Measurements from ENCODE around the gene PADI6.

PADI6 gene

DNA sequence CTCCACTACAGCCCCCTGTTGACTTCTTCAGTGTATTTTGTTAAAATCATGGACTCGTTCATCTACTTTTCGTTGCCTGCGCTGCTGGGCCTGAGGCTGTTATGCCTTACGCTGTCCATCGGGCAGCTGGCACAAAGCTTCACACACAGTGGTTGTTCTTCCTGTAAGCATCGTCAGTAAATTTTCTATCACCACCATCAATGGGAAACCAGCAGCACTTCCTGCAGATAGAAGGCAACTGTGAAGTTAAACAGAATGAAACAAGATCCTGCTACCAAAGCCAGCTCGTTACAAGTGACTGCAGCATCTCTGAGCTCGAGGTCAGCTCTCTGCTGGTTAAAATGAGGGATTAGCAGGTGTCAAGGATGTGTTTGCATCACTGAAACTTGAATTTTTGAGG is 21.9 kb upstream of the PADI6 start:
- H3K36me3 Mint-ChIP-seq = no peaks in the 10 kb centered on the region
- H3K4me1 Mint-ChIP-seq (ENCODE audit: low read depth) = peaks cover 13% of the 10 kb centered on the region
- no peaks in the 10 kb centered on the region for H3K9me3 Mint-ChIP-seq (ENCODE audit: low read depth)
- H3K27me3 Mint-ChIP-seq = no peaks in the 10 kb centered on the region
- peak overlapping the region; percentile 84 for H3K27ac Mint-ChIP-seq
- no peak overlapping the region for H3K4me3 Mint-ChIP-seq

DNA sequence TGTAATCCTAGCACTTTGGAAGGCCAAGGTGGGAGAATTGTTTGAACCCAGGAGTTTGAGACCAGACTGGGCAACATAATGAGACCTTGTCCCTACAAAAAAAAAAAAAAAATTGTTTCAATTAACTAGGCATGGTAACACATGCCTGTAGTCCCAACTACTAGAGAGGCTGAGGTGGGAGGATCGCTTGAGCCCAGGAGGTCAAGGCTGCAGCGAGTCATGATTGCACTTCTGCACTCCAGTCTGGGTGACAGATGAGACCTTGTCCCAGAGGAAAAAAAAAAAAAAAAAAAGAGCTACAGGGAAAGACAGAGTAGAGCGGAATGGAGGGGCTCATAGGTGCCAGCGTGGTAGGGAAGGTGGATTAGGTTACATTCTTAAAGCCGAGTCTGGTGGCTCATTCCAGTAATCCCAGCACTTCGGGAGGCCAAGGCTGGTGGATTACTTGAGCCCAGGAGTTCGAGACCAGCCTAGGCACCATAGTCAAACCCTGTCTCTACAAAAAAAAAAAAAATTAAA is 21.0 kb upstream of the PADI6 start:
- Mint-ChIP-seq H3K36me3 (no peaks in the 10 kb centered on the region), H3K4me3 (no peak overlapping the region), H3K27me3 (no peaks in the 10 kb centered on the region), H3K4me1 (ENCODE audit: low read depth) (peaks cover 22% of the 10 kb centered on the region), H3K27ac (no peak overlapping the region), H3K9me3 (ENCODE audit: low read depth) (no peaks in the 10 kb centered on the region)

DNA sequence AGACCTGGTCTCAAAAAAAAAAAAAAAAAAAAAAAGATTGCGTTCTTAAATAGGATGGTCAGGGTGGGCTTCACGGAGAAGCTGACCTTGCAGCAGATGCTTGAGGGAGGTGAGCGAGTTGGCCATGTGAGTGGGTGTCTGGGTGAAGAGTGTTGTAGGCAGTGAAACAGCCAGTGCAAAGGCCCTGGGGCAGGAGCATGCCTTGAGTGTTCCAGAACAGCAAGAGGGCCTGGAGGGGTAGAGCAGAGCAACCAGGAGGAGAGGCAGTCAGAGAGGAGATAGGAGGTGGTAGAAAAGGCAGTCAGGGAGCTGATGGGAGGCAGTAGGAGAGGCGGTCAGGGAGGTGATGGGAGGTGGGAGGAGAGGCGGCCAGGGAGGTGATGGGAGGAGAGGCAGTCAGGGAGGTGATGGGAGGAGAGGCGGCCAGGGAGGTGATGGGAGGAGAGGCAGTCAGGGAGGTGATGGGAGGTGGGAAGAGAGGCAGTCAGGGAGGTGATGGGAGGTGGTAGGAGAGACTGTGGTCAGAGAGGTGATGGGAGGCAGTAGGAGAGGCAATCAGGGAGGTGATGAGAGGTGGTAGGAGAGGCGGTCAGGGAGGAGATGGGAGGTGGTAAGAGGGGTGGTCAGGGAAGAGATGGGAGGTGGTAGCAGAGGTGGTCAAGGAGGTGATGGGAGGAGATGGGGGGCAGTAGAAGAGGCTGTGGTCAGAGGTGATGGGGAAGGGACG is 20.2 kb upstream of the PADI6 start:
- Mint-ChIP-seq H3K4me1 (ENCODE audit: low read depth) (peaks cover 30% of the 10 kb centered on the region), H3K27ac (no peak overlapping the region), H3K27me3 (no peaks in the 10 kb centered on the region), H3K36me3 (no peaks in the 10 kb centered on the region), H3K9me3 (ENCODE audit: low read depth) (no peaks in the 10 kb centered on the region), H3K4me3 (no peak overlapping the region)

DNA sequence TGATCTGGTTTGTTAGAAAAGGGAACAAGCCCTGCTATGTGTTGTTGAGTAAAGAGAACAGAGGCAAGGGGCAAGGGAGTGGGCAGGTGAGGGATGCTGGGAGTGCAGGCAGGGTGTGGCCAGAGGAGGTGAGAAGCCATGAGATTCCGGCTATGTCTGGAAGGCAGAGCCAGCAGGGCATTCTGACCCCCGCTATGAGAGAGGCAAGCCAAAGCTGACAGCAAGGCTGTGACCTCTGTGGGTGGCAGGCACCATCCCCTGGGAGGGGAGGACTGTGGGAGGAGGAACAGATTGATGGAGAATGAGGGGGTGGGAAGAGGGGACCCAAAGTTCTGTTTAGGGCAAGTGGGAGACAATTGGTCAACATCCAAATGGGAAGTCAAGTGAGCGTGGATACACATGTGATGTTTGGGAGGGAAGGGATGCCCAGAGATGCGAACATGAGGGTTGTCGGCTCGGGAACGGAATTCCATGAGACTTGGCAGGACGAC is 19.5 kb upstream of the PADI6 start:
- H3K4me1 Mint-ChIP-seq (ENCODE audit: low read depth) = peaks cover 33% of the 10 kb centered on the region
- H3K4me3 Mint-ChIP-seq = no peak overlapping the region
- no peaks in the 10 kb centered on the region for H3K27me3 Mint-ChIP-seq
- no peaks in the 10 kb centered on the region for H3K9me3 Mint-ChIP-seq (ENCODE audit: low read depth)
- H3K27ac Mint-ChIP-seq = no peak overlapping the region
- H3K36me3 Mint-ChIP-seq = no peaks in the 10 kb centered on the region

DNA sequence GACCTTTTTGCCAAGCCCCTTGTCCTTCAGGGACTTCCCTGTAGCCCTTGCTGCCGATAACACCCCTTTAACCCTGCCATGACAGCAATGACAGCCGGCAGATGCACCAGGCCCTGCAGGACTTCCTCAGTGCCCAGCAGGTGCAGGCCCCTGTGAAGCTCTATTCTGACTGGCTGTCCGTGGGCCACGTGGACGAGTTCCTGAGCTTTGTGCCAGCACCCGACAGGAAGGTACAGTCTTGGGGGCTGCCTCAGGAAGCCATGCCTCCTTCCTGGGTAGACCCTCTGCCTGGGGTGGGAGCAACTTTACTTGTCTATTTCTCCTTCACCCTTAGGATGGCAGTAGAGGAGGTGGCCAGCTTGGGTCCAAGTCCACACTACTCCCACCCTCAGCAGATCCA is 16.1 kb upstream of the PADI6 start:
- Mint-ChIP-seq H3K27ac (peak overlapping the region; percentile 91), H3K9me3 (ENCODE audit: low read depth) (no peaks in the 10 kb centered on the region), H3K4me3 (peak overlapping the region; percentile 87)

DNA sequence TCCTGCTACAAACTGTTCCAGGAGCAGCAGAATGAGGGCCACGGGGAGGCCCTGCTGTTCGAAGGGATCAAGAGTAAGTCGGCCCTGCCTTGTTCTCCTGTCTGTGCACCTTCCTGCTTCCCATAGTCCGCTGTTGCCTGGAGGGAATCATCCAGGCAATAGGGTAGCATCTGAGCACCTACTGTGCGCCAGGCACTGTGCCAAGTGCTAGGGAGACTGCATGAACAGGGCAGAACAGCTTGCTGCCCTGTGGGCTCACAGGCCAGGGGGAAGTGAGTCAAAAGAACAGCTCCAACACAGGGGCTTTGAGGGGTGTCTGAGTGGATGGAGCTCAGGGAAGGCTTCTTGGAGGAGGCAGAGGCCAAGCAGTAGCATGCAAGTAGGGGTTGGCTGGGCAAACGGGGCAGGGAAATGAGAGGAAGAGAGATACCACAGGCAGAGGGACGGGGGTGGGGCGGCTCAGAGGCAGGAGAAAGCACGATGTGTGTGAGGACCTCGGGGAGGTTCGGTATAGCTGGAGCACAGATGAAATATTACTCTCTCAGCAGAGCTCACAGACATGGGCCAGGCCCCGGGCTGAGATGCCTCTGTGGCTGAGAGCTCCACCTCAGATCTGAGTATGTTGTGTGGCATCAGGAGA is 15.5 kb upstream of the PADI6 start:
- Mint-ChIP-seq H3K36me3 (peaks cover 3% of the 10 kb centered on the region), H3K27me3 (no peaks in the 10 kb centered on the region), H3K27ac (peak overlapping the region; percentile 91), H3K9me3 (ENCODE audit: low read depth) (no peaks in the 10 kb centered on the region), H3K4me1 (ENCODE audit: low read depth) (peaks cover 25% of the 10 kb centered on the region), H3K4me3 (peak overlapping the region; percentile 87)

More for the DNA sequence above, 16.1 kb upstream of the PADI6 start:
- H3K27me3 Mint-ChIP-seq = no peaks in the 10 kb centered on the region
- H3K4me1 Mint-ChIP-seq (ENCODE audit: low read depth) = peaks cover 25% of the 10 kb centered on the region
- H3K36me3 Mint-ChIP-seq = peaks cover 3% of the 10 kb centered on the region

DNA sequence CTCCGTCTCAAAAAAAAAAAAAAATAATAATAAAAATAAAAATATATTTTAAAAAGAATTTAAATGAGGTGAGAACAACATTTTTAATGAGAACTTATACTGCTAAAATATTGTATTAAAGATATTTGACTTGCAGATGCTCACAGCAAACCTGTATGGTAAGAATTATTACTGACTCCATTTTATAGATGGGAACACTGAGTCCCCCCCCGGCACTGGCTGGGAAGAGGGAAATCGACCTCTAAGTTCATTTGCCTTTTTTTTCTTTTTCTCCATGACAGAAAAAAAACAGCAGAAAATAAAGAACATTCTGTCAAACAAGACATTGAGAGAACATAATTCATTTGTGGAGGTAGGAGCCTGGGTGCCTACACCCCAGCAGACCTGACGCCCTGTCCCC is 13.4 kb upstream of the PADI6 start:
- no peaks in the 10 kb centered on the region for H3K27me3 Mint-ChIP-seq
- H3K4me1 Mint-ChIP-seq (ENCODE audit: low read depth) = peaks cover 25% of the 10 kb centered on the region
- peaks cover 3% of the 10 kb centered on the region for H3K36me3 Mint-ChIP-seq
- no peak overlapping the region for H3K27ac Mint-ChIP-seq
- H3K9me3 Mint-ChIP-seq (ENCODE audit: low read depth) = no peaks in the 10 kb centered on the region
- H3K4me3 Mint-ChIP-seq = no peak overlapping the region

DNA sequence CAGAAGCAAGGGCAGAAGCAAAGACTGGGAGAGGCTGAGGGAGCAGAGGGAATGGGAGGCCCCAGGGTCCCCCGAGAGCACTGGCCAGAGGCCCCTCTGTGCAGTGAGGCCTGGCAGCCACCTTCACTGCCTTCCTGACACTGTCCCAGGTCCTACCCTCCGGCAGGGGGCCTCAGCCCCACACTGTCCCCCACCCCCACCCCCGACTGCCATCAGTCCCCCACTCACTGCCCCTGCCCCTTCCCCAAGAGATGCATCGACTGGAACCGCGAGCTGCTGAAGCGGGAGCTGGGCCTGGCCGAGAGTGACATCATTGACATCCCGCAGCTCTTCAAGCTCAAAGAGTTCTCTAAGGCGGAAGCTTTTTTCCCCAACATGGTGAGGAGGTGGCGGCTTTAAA is 13.0 kb upstream of the PADI6 start:
- Mint-ChIP-seq H3K4me3 (no peak overlapping the region), H3K4me1 (ENCODE audit: low read depth) (peaks cover 25% of the 10 kb centered on the region), H3K27me3 (no peaks in the 10 kb centered on the region), H3K9me3 (ENCODE audit: low read depth) (no peaks in the 10 kb centered on the region), H3K36me3 (peaks cover 6% of the 10 kb centered on the region), H3K27ac (no peak overlapping the region)

DNA sequence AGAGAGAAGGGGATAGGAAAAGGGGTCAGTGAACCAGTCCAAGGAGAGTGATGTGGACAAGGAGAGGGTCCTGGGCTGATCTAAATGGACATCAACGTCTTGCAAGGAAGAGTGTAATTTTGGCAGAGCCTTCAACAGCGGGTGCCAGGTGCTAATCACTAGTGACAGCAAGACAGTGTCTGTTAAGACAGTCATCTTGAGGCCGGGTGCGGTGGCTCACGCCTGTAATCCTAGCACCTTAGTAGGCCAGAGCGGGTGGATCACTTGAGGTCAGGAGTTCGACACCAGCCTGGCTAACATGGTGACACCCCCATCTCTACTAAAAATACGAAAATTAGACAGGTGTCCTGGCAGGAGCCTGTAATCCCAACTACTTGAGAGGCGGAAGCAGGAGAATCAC is 12.2 kb upstream of the PADI6 start:
- H3K4me3 Mint-ChIP-seq = no peak overlapping the region
- peaks cover 24% of the 10 kb centered on the region for H3K4me1 Mint-ChIP-seq (ENCODE audit: low read depth)
- peaks cover 6% of the 10 kb centered on the region for H3K36me3 Mint-ChIP-seq
- no peak overlapping the region for H3K27ac Mint-ChIP-seq
- no peaks in the 10 kb centered on the region for H3K27me3 Mint-ChIP-seq
- H3K9me3 Mint-ChIP-seq (ENCODE audit: low read depth) = no peaks in the 10 kb centered on the region

DNA sequence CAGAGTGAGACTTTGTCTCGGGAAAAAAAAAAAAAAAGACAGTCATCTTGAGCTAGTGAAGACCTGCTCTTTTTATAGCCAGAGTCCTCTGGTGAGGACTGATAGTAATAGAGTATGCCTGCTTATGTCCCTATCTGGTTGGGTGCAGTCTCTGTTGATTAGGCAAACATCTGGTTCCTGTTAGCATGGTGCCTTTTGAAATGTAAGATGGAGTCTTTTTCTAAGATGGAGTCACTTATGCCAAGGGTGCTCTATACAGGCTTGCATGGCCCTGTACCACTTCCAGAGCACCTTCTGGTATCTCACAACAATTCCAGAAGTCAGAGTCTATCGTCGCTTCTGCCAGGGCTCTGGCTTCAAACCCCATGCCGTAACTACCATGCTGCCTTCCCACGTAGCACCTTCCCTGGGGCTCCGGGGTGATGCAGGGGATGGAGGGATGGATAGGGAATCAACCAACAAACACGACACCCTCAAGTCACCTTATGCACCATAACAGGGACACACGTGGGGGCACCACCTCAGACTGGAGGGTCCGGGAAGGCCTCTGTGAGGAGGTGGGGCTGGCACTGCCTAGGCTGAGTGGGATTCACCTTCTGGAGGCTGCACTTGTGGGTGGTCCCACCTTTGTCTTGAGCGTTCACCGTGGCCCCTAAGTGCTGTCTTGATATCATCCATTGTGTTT is 11.6 kb upstream of the PADI6 start:
- peaks cover 6% of the 10 kb centered on the region for H3K36me3 Mint-ChIP-seq

DNA sequence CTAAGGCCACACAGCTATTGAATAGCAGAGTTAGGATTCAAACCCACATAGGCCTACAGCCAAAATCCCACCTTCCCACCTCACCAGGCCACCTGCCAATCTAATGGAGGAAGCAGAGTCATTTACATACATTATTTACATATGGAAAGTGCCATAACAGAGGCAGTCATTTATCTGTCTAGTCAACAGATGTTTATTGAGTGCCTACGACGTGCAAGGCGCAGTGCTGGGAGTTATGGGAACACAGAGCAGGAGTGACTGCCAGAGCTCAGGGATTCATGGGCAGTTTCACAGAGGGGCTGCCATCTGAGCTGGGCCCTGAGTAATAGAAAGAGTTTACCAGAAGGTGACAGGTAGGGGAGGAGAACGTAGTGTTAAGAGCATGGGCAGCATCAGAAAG is 10.3 kb upstream of the PADI6 start:
- no peak overlapping the region for H3K4me3 Mint-ChIP-seq
- no peaks in the 10 kb centered on the region for H3K9me3 Mint-ChIP-seq (ENCODE audit: low read depth)
- H3K27ac Mint-ChIP-seq = peak overlapping the region; percentile 1
- H3K36me3 Mint-ChIP-seq = peaks cover 6% of the 10 kb centered on the region
- peaks cover 5% of the 10 kb centered on the region for H3K4me1 Mint-ChIP-seq (ENCODE audit: low read depth)
- no peaks in the 10 kb centered on the region for H3K27me3 Mint-ChIP-seq

More for the DNA sequence above, 11.6 kb upstream of the PADI6 start:
- Mint-ChIP-seq H3K4me1 (ENCODE audit: low read depth) (peaks cover 18% of the 10 kb centered on the region), H3K27me3 (no peaks in the 10 kb centered on the region), H3K4me3 (no peak overlapping the region), H3K27ac (no peak overlapping the region), H3K9me3 (ENCODE audit: low read depth) (no peaks in the 10 kb centered on the region)

DNA sequence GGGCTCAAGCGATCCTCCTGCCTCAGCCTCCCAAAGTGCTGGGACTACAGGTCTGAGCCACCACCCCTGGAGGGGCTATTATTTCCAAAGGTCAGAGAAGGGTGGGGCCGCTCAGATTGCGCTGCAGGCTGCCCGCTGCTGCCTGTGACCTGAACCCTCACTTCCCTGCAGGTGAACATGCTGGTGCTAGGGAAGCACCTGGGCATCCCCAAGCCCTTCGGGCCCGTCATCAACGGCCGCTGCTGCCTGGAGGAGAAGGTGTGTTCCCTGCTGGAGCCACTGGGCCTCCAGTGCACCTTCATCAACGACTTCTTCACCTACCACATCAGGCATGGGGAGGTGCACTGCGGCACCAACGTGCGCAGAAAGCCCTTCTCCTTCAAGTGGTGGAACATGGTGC is 8.6 kb upstream of the PADI6 start:
- Mint-ChIP-seq H3K4me1 (ENCODE audit: low read depth) (no peaks in the 10 kb centered on the region), H3K27ac (peak overlapping the region; percentile 10), H3K27me3 (no peaks in the 10 kb centered on the region), H3K4me3 (no peak overlapping the region), H3K9me3 (ENCODE audit: low read depth) (no peaks in the 10 kb centered on the region), H3K36me3 (peaks cover 6% of the 10 kb centered on the region)

DNA sequence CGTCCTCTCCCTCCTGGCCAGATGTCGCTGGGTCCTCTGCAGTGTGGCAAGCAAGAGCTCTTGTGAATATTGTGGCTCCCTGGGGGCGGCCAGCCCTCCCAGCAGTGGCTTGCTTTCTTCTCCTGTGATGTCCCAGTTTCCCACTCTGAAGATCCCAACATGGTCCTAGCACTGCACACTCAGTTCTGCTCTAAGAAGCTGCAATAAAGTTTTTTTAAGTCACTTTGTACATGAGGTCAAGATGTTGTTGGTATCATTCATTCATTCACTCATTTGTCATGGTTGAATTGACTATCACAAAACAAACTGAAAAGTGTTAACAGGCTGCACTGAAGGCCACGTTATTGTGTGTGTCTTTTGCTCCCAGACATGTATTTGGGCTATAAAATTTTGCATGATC is 8.2 kb upstream of the PADI6 start:
- H3K9me3 Mint-ChIP-seq (ENCODE audit: low read depth) = no peaks in the 10 kb centered on the region
- no peaks in the 10 kb centered on the region for H3K27me3 Mint-ChIP-seq
- H3K4me3 Mint-ChIP-seq = no peak overlapping the region
- H3K4me1 Mint-ChIP-seq (ENCODE audit: low read depth) = no peaks in the 10 kb centered on the region
- H3K36me3 Mint-ChIP-seq = peaks cover 6% of the 10 kb centered on the region
- peak overlapping the region; percentile 10 for H3K27ac Mint-ChIP-seq

DNA sequence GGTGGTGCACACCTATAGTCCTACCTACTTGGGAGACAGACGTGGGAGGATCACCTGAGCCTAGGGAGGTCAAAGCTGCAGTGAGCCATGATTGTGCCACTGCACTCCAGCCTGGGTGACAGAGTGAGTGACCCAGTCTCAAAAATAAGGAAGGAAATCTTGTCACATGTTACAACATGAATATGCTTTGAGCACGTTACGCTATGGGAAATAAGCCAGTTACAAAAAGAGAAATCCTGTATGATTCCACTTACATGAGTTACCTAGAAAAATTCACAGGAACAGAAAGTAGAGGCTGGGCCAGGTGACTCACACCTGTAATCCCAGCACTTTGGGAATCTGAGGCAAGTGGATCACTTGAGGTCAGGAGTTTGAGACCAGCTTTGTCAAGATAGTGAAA is 6.7 kb upstream of the PADI6 start:
- no peak overlapping the region for H3K27ac Mint-ChIP-seq
- H3K4me1 Mint-ChIP-seq (ENCODE audit: low read depth) = no peaks in the 10 kb centered on the region
- no peaks in the 10 kb centered on the region for H3K27me3 Mint-ChIP-seq
- H3K36me3 Mint-ChIP-seq = peaks cover 3% of the 10 kb centered on the region
- no peaks in the 10 kb centered on the region for H3K9me3 Mint-ChIP-seq (ENCODE audit: low read depth)
- H3K4me3 Mint-ChIP-seq = no peak overlapping the region

DNA sequence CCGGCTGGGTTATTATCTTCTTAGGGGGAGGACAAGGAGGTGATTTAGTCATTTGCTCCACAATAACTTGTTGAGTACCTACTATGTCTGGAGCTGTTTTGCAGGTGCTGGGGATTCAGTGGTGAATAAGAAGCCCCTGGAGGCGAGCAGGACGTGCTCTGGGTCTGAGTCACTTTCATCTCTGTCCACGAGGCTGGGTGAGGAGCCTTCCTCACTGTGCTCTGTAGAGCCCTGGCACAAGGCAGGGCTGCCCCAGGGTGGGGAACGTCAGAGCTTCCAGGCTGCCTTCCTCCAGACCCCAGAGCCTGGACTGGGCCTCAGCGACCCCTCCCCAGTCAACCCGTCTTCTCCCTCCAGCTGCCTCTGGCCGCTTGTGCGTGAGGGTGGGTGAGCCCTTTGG is 2.5 kb upstream of the PADI6 start:
- Mint-ChIP-seq H3K4me3 (no peak overlapping the region), H3K27ac (no peak overlapping the region), H3K27me3 (no peaks in the 10 kb centered on the region), H3K4me1 (ENCODE audit: low read depth) (peaks cover 2% of the 10 kb centered on the region), H3K36me3 (no peaks in the 10 kb centered on the region), H3K9me3 (ENCODE audit: low read depth) (no peaks in the 10 kb centered on the region)

Measured in activated naive CD8-positive, alpha-beta T cell (primary cell).